ENCODE measurements around the gene NAALADL2. TPM values are rescaled to one million over a fixed set of nuclear protein-coding genes. Genes with fewer than 3 reads are reported as not detected.

NAALADL2 gene
- total and polyA plus RNA-seq, 2 donors (not counting 1 experiment from before 2014, with no cell fraction given) = not detected

GRCh38 chr3:175741951-175742350 lies 882.8 kb downstream of the NAALADL2 start:
- H3K4me2 ChIP-seq (replicated peaks; ENCODE audit: low read depth, low read length, poor library complexity, severe bottlenecking) = no peak overlapping the region
- H3K9ac ChIP-seq (ENCODE audit: low read length) = no peak overlapping the region
- no peak overlapping the region for H3K4me3 Mint-ChIP-seq
- POLR2A ChIA-PET = no interaction called here
- no peak overlapping the region for H2AFZ ChIP-seq (ENCODE audit: insufficient read depth, low read depth, low read length, poor library complexity, severe bottlenecking)
- no peak overlapping the region for H3K27ac Mint-ChIP-seq
- H3K27ac ChIP-seq (ENCODE audit: low read length in 2 of 2) = no peak overlapping the region
- DNase-seq = no peak
- H3K36me3 ChIP-seq (replicated peaks in 1 of 2; ENCODE audit: control extremely low read depth in 1 of 2, control insufficient read depth in 1 of 2, extremely low read depth in 1 of 2, insufficient read depth in 2 of 2, low read length in 1 of 2) = no peaks in the 10 kb centered on the region
- peaks cover 11% of the 10 kb centered on the region for H3K9me3 Mint-ChIP-seq (ENCODE audit: insufficient read depth)
- no peaks in the 10 kb centered on the region for H3K4me1 ChIP-seq (ENCODE audit: control insufficient read depth in 2 of 2, insufficient read depth in 2 of 2, low read length in 2 of 2)
- H3K4me1 Mint-ChIP-seq = no peaks in the 10 kb centered on the region
- no peak overlapping the region for H3K4me3 ChIP-seq (ENCODE audit: control extremely low read depth in 1 of 5, extremely low read depth in 1 of 5, insufficient read depth in 1 of 5, low read depth in 2 of 5, low read length in 4 of 5)
- no peak for ATAC-seq (ENCODE audit: low read depth)
- no peaks in the 10 kb centered on the region for H3K27me3 ChIP-seq (replicated peaks in 1 of 4; ENCODE audit: control extremely low read depth in 1 of 4, control insufficient read depth in 3 of 4, insufficient read depth in 4 of 4, low read length in 3 of 4)
- H3K27me3 Mint-ChIP-seq = no peaks in the 10 kb centered on the region
- TF ChIP-seq CTCF (IDR thresholded peaks at IDR 0.05) (no peak), EZH2 (IDR thresholded peaks at IDR 0.05; ENCODE audit: borderline replicate concordance, insufficient read depth, low read depth, low read length, poor library complexity, severe bottlenecking) (no peak)
- no peaks in the 10 kb centered on the region for H3K9me3 ChIP-seq (ENCODE audit: control extremely low read depth in 1 of 3, control insufficient read depth in 2 of 3, insufficient read depth in 1 of 3, low read length in 2 of 3)
- CTCF ChIA-PET = no interaction called here
- WGBS (ENCODE audit: insufficient coverage) = 67% methylated on average over 1 of the region's 4 CpGs
- no peaks in the 10 kb centered on the region for H4K20me1 ChIP-seq (ENCODE audit: control insufficient read depth, insufficient read depth, low read length, poor library complexity, severe bottlenecking)
- intact Hi-C loops (cut with micrococcal nuclease) = no loop called here
- H3K79me2 ChIP-seq (ENCODE audit: control insufficient read depth, insufficient read depth, low read length) = no peaks in the 10 kb centered on the region

GRCh38 chr3:175743733-175744400 lies 884.7 kb downstream of the NAALADL2 start:
- no peak overlapping the region for H3K27ac Mint-ChIP-seq
- Histone ChIP-seq H3K9me3 (ENCODE audit: control extremely low read depth in 1 of 3, control insufficient read depth in 2 of 3, insufficient read depth in 1 of 3, low read length in 2 of 3) (no peaks in the 10 kb centered on the region), H3K36me3 (replicated peaks in 1 of 2; ENCODE audit: control extremely low read depth in 1 of 2, control insufficient read depth in 1 of 2, extremely low read depth in 1 of 2, insufficient read depth in 2 of 2, low read length in 1 of 2) (no peaks in the 10 kb centered on the region), H3K9ac (ENCODE audit: low read length) (no peak overlapping the region), H4K20me1 (ENCODE audit: control insufficient read depth, insufficient read depth, low read length, poor library complexity, severe bottlenecking) (no peaks in the 10 kb centered on the region), H3K4me3 (ENCODE audit: control extremely low read depth in 1 of 5, extremely low read depth in 1 of 5, insufficient read depth in 1 of 5, low read depth in 2 of 5, low read length in 4 of 5) (no peak overlapping the region), H3K27ac (ENCODE audit: low read length in 2 of 2) (no peak overlapping the region), H3K79me2 (ENCODE audit: control insufficient read depth, insufficient read depth, low read length) (no peaks in the 10 kb centered on the region), H3K4me2 (replicated peaks; ENCODE audit: low read depth, low read length, poor library complexity, severe bottlenecking) (no peak overlapping the region), H2AFZ (ENCODE audit: insufficient read depth, low read depth, low read length, poor library complexity, severe bottlenecking) (no peak overlapping the region), H3K27me3 (replicated peaks in 1 of 4; ENCODE audit: control extremely low read depth in 1 of 4, control insufficient read depth in 3 of 4, insufficient read depth in 4 of 4, low read length in 3 of 4) (no peaks in the 10 kb centered on the region), H3K4me1 (ENCODE audit: control insufficient read depth in 2 of 2, insufficient read depth in 2 of 2, low read length in 2 of 2) (no peaks in the 10 kb centered on the region)
- peaks cover 13% of the 10 kb centered on the region for H3K9me3 Mint-ChIP-seq (ENCODE audit: insufficient read depth)
- no peak overlapping the region for H3K4me3 Mint-ChIP-seq
- no peaks in the 10 kb centered on the region for H3K4me1 Mint-ChIP-seq
- H3K27me3 Mint-ChIP-seq = no peaks in the 10 kb centered on the region
- TF ChIP-seq EZH2 (IDR thresholded peaks at IDR 0.05; ENCODE audit: borderline replicate concordance, insufficient read depth, low read depth, low read length, poor library complexity, severe bottlenecking) (no peak), CTCF (IDR thresholded peaks at IDR 0.05) (no peak)
- ChIA-PET POLR2A (no interaction called here), CTCF (no interaction called here)
- 87% methylated on average over 4 of the region's 5 CpGs for WGBS (ENCODE audit: insufficient coverage)
- DNase-seq (no peak), ATAC-seq (ENCODE audit: low read depth) (no peak)
- intact Hi-C loops (cut with micrococcal nuclease) = no loop called here

Measured in B cell (primary cell).